ENCODE measurements around the gene DYDC2.
A peak's percentile ranks its signal among the peaks of the same experiment; 100 is the strongest.

Gene DYDC2

DNA sequence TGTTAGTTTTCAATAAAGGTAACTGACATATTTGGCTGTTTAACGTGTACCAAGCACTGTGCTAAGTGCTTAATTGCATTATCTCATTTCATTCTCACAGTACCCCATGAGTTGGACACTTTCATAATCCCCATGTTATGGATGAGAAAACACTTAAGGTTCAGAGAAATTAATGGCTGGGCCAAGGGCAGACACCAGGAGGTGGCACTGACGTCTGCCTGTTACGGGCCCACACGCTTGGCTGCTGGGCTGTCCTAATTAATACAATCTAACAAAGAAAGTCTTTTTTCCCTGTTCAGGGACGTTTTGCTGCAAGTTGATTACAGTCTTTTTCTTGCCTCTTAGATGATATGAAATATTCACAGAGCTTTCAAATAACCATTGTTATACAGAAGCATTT, 16.1 kb downstream of the DYDC2 start:
- no peak for DNase-seq (ENCODE audit: low spot score)

DNA sequence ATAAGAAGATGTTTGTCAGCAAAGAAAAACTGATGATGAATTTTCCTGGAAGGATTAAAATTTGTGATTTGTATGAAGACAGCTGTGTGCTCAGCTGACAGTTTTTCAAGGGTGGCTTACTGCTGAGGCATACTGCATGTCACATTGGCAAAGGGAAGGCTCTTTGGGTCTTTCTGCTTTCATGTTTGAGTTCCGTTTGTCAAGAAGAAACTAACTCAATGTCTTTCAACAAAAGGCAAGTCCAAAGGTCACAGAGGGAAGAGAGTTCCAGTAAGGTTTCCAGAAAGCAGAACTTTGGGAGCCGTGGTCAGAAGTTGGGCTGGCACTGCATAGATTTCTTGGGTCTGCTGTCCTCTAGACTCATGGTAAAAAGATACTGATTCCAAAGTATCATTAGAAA, 16.9 kb downstream of the DYDC2 start:
- DNase-seq (ENCODE audit: low spot score) = no peak

DNA sequence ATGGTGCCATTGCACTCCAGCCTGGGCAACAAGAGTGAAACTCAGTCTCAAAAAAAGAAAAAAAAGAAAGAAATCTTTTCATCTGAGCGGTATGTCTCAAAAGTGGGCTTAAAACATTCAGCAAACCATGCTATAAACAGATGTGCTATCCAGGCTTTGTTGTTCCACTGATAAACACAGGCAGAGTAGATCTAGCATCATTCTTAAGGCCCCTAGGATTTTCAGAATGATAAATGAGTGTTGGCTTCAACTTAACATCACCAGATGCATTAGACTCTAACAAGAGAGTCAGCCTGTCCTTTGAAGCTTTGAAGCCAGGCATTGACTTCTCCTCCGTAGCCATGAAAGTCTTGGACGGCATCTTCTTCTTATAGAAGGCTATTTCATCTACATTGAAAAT, 23.1 kb downstream of the DYDC2 start:
- no peak for DNase-seq (ENCODE audit: low spot score)

DNA sequence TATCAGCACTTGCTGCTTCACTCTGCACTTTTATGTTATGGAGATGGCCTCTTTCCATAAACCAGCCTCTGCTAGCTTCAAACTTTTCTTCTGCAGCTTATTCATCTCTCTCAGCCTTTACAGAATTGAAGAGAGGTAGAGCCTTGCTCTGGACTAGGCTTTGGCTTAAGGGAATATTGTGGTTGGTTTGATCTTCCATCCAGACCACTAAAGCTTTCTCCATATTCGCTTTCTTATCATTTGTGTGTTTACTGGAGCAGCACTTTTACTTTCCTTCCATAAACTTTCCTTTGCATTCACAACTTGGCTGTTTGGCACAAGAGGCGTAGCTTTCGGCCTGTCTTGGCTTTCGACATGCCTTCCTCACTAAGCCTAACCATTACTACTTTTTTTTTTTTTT, 23.6 kb downstream of the DYDC2 start:
- no peak for DNase-seq (ENCODE audit: low spot score)

DNA sequence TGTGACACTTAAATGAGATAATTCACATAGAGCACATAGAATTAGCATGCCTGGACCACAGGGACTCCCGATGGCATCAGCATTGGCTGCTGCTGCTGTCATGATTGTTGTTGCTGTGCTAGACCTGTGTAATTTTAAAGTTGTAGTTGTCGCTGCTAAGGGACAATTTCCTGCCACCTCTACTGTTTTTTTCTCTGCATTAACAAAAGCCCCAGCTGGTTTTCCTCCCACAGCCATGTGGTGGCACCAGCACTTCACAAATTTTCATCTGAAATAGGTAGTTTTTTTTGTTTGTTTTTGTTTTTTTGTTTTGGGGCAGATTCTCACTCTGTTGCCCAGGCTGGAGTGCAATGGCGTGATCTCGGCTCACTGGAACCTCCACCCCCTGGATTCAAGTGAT, 26.4 kb downstream of the DYDC2 start:
- peak; percentile 53 for DNase-seq (ENCODE audit: low spot score)

DNA sequence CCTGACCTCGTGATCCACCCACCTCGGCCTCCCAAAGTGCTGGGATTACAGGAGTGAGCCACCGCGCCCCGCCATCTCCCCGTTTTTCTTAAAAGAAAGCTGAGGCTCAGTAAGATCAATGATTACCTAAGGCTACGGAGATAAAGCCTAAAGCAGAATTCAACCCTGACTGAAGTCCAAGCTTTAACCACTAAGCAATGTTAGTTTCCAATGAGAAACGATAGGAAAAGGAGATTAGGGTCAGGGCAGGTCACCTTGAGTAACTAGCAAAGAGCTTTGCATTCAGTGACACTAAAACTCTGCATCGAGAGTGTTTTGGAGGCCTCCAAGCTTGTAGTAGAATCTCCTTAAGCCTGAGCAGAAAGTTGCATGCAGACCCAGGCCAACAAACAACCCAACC, 34.2 kb downstream of the DYDC2 start:
- DNase-seq (ENCODE audit: low spot score) = no peak

DNA sequence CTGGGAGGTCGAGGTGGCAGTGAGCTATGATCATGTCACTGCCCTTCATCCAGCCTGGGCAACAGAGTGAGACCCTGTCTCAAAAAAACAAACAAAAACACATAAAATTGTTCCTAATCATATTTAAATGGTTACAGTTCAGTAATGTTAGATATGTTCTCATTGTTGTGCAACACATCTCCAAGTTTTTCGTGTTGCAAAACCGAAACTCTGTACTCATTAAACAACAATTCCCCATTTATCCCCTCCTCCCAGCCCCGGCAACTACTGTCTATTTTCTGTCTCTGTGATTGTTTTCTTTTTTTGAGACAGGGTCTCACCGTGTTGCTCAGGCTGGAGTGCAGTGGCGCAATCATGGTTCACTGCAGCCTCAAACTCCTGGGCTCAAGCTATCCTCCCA, 35.7 kb downstream of the DYDC2 start:
- no peak for DNase-seq (ENCODE audit: low spot score)

DNA sequence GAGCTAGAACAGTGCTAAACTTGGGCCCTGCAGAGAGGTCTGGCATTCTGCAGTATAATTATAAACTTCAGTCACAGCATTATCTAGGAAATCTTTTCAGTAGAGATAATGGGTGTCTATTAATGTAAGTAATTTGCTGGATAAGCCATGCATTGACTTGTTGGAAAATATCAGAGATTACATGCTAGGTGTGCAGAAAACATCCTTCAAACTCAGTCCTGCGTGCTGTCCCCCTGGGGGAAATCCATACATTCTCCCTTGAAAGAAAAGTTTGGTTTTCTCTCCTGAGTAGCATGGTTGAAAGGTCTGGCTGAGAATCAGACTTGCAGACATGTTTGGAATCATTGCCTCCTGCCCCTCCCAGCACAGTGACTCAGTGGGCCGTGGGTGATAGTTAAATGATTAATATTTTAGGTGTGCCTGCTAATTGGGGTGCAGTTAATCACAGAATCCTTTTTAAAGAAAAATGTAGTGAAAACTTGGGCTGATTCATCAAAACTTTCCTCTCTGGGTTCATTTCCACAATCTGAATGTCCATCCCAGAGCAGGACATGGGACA, 37.9 kb downstream of the DYDC2 start:
- no peak for DNase-seq (ENCODE audit: low spot score)

DNA sequence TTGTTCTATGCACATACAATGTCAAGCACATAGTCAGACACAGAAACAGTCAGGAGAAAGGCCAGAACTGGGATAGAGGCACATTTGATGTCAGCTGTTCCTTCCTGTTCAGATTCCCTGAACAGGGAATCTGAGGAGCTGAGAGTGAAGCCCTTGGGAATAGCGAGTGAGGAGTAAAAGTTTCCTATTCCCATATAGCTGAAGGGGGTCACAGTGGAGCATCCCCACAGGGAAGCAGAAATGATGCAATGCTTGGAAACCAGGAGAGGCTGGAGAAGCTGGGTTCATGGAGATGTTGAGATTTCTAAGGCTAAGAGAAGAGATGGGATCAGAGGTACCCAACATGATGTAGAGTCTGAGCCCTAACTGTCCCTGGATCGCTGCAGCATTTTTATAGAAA, 40.4 kb downstream of the DYDC2 start:
- DNase-seq (ENCODE audit: low spot score) = no peak

DNA sequence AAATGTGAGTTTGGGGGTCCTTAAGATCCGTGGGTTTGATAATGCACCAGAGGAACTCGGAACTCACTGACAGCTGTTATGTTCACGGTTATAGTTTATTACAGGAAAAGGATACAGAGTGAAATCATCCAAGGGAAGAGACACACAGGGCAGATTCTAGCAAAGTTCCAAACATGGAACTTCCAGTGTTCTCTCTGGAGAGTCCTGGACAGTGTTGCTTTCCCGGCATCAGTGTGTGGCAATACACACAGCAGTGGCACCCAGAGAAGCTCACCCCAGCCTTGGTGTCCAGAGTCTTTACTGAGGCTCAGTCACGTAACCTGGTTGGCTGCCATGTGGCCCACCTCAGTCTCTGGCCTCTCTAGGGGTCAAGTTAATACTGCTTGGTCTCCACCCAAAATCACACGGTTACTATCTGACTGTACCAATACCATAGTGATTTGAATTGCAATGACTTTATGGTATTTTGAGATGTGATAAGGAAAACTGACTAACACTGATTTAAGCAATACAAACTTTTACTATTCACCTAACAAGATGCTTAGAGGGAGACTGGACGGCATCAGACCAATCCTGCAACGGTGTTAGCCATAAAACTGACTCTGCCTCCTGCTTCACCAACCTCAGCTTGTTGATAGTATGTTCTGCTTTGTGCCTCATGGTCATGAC, 43.7 kb downstream of the DYDC2 start:
- DNase-seq (ENCODE audit: low spot score) = no peak

DNA sequence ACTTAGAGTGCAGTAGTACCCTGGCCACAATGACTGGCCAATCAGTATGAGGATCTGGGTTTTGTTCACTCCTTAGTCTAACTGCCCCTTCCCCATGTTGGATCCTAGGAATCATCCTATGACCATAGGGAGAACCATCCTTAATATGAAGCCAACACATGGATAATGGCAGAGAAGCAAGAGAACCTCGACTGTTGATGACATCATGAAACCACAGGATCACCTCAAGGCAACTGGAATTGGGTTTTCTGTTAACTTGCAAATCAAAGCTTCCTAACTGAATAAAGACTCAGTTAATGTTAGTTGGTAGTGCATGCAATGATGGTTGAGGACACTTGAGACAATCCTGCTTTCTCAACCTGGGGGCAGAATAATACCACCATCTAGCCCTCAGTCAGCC, 48.5 kb downstream of the DYDC2 start:
- DNase-seq (ENCODE audit: low spot score) = no peak

DNA sequence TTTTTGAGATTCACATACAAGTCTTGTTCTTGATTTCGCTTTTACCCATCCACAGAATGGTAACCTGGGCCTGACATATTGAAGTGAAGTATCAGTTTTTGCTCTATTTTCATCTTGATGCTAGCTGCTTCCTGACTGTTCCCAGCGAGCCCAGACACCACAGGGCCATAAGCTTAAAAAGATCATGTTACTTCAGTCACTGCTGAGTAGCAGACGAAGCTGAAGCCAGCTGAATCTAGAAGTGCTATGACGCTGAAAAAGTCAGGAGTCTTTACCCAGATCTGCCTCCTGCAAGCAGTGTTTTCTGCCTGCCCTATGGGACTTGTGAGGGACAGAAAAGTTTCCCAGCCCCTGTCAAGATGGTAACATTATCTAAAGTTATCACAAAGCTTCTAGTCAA, 49.0 kb downstream of the DYDC2 start:
- no peak for DNase-seq (ENCODE audit: low spot score)

DNA sequence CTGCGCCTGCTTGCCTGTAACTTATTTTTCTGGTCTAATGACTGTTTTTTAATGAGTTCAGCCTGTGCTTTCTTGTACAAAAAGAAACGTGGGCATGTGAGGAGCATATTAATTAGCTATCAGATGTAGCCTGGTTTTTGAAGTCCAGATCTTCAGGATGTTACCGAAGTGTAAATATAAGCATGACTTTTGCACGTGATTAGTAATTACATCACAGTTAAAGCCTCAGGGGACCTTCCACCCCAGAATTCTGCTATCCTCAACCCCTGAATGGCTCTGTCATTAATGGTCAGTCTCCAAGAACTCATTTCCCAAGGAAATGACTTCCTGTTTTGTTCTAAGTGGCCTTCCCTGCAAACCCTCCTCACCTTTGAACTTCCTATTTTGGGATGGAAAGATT, 49.6 kb downstream of the DYDC2 start:
- DNase-seq (ENCODE audit: low spot score) = no peak

DNA sequence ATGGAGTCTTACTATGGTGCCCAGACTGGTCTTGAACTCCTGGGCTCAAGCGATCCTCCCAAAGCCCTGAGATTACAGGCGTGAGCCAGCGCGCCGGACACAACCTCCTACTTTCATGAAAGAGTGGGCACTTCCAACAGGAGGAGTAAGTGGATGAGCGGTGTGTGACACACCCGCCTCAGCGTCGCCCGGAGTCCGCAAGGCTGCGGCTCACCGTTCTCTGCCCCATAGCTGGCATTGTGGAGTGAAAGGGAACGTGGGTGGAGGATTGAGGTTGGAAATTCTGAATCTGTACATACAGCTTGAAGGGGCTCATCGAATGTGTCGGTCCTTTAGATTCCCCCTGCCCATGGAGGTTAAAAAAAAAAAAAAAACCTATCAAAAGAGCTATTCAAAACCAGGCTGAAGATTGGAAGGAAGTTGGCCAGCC, 51.2 kb downstream of the DYDC2 start:
- DNase-seq (ENCODE audit: low spot score) = peak; percentile 64

DNA sequence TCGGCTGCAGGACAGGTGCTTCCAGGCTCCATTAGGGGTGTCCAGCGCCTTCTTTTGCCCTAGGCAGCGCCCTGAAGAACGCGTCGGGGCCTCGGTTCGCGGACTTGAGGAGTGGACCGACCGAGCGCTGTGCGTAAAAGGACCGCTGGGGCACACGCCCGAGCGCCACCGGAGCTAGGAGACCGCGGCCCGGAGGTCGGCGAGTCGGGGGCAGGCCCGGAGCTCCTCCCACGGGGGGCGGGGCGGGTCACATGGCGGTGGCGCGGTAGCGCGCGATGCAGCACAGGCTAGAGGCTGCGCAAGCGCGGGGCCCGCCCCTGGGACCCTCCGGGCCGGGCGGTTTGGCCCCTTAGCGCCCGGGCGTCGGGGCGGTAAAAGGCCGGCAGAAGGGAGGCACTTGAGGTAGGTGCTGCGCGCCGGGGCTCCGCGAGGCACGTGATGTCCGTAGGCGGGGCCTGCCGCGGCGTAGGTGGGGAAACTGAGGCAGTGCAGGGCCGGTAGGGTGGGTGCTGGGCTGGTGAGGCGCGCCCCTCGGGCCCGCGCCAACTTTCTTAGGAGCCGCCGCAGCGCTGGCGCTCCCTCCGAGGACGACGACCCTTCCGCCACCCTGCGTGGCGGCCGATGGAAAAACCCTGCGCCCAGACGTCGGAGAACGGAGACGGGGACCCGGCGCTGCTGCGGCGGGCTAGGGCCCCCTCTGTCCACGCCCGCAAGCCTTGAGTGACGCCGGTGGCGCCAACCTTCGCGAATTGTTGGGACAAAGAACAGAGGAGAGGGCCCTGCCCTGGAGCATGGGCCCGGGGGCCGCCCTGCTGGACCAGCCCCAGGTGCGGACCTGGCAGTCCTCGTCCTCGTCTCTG, 51.9 kb downstream of the DYDC2 start, which contains the start of gene PRXL2A:
PRXL2A (plus strand) TSS at position 310 of the 860 bp plus-strand sequence. CDS start 11,917 bp downstream, outside the sequence.
- peak; percentile 96 for DNase-seq (ENCODE audit: low spot score)

DNA sequence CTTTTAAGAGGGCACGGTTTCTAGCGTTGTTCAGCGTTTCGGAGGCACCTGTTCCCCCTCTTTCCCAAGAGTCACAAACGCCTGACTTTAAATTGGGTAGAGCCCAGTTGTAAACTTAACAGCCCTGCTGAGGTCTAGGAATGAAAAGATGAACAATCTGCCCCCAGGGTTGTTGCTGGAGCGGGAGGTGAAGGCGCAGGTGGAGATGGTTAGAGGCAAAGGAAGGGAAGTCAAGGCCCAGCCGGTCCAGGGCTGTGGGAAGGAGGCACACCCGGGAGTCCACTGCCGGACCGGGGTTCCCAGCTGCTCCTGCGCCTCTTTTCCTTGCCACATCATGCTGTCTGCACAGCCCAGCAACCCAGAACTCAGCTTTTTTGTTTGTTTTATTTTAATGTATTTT, 52.5 kb downstream of the DYDC2 start:
- DNase-seq (ENCODE audit: low spot score) = no peak

DNA sequence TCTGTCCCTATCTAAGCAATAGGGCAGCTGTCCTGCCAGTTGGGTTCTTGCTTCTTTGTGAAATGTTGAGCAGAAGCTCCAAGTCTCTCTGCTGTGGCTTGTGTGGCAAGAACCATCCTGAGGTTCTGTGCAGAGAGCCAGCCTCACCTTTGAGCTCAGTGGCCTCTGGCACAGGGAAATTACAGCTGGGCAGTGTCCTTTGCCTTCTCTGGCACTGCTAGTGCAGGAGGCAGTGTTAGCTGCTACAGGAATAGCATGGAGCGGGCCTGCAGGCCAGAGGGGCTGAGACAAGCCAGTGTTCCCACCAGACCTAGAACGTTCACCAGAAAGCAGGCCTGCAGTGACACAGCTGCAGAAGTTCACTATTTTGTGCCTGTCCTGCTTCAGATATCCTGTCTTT, 53.5 kb downstream of the DYDC2 start:
- no peak for DNase-seq (ENCODE audit: low spot score)

DNA sequence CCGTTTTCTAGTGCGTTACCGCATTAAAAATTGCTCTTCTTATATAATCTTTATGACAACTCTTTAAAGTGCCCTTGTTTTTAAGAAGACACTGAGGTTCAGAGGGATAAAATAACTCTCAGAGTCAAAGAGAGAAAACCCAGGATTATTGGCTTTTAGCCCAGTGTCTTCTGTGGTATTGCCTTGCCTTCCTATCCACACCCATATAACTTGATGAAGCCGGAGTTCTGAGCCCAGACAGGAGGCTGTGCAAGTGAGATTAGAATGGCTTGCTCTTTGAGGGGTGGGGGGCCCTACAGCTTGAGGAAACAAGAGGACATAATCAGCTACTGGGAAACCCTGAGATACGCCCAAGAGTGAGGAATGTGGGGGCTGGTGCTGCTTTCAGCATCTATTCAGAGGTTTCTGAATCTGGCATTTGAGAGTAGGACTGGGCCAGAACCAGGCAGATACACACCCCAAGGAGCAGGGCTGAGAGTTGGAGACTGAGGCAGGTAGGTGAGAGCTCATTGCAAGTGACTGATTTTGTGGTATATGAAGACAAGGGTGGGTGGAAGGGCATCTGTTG, 54.1 kb downstream of the DYDC2 start:
- DNase-seq (ENCODE audit: low spot score) = no peak

DNA sequence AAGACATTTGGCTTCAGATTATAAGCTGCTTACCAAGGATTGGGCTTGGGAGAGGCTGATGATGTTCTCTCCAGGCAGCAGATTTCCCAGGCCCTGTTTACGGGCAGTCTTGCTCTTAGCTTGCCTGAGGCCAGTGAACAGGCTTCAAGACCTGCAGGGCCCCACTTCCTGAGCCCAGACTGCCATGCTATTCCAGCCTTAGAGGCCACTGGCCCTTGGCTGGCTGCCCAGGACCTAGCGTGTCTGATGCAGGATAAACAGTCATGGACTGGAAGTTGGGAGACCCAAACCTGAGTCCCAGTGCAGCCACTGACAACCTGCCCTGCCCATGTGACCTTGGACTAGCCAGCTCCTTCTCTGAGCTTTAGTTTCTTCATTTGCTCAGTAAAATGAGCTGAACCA, 54.7 kb downstream of the DYDC2 start:
- no peak for DNase-seq (ENCODE audit: low spot score)

DNA sequence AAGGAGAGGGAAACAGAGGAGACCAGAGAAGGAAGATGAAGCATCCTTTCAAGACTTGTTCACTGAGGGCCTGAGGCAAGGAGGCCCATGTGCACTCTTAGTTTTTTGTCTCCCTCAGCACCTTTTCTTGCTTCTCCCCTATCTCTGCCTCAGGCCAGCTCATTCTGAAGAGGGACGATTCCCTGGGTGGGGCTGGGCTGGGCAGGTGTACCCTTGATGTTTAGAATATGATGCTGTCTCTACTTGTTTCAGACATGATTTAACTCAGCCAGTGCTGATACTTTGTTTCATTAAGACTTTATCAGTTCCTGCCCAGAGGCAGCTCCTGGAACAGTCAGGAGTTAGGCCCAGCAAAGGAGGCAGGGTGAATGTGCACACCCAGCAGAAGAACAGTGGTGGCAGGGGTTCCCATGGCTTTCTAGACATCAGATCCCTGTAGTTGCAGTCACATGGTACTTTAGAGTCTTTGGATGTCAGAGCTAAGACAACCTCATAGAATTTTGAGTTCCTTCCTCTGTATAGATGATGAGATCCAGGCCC, 55.2 kb downstream of the DYDC2 start:
- no peak for DNase-seq (ENCODE audit: low spot score)

DNA sequence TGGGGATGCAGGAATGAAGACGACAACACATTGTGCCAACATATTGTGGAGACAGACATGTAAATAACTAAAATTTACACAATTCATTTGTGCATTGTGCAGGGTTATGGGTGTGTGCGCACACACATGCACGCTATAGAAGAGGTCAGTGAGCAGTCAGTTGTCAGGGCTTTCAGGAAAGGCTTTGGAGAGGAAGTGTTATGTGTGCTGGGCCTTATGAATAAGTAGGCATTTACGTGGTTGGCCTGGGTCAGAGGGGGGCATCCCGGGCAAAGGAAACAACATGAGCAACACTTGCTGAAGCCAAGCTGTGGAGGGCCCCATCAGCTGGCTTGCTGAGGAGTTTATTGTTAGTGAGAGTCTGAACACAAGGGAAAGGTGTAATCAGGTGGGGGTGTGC, 55.9 kb downstream of the DYDC2 start:
- DNase-seq (ENCODE audit: low spot score) = no peak

DNA sequence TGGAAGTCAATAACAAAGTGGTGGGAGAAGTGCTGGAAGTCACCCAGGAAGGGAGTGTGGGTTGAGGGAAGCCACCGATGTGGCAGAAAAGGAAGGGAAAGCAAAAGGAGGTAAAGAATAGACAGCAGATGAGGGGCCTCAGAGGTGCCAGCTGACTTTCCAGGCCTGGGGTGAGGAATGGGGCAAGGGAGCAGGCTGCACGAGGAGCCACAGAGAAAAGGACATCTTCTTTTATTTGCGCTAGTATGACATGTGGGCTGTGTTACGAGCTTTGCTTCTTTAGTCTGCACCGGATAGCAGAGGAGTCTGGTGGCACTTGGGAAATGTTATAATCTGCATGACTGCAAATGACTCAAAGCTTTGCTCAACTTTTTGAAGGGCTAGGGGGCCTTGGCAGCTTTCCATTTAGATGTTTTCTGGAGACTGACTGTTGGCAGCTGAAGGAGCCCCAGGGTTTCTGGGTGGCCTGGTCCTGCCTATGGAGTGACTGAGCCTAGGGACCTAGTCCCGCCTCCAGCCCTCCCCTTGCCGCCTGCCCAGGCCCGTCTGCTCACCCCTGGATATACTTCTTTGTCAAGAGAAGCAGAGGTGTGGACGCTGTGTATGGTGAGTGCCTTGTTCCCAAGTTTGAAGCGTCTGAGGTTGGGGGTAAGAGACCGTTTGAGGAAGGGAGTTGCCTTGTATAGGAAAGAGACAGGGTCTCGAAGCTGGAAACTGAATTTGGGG, 56.9 kb downstream of the DYDC2 start:
- no peak for DNase-seq (ENCODE audit: low spot score)

Data from ecto neural progenitor cell (in vitro differentiated cells).